Right renal pelvis (tissue), 4 donors: ENCODE data around the gene PTPRD. TPM values are rescaled to one million over a fixed set of nuclear protein-coding genes. Genes with fewer than 3 reads are reported as not detected.
A peak's percentile ranks its signal among the peaks of the same experiment; 100 is the strongest.
"Not testable (repeated sequence)": the region's sequence is repeated elsewhere in the genome, so short reads cannot be mapped to it uniquely, and the experiment has no call there.

Source experiments
- DNase-seq, 4 donors: peaks; one replicate each; pipeline ENCODE4 v3.0.0-alpha.2; 2013; ENCODE audit warnings: low read depth in 4 of 4, low spot score in 3 of 4, missing footprints in 1 of 4
- polyA plus RNA-seq, 4 donors: library from polyadenylated mRNA; unstranded; fragments of 120-200 nt; gene quantifications; one replicate each; pipeline ENCODE4 v1.2.1, GENCODE V29; 2013; ENCODE audit not compliant: insufficient read length in 4 of 4

The PTPRD gene
- polyA plus RNA-seq, 4 donors = 105 to 119 (median 108) TPM

GRCh38 chr9:9998491-9999287, 614.1 kb downstream of the PTPRD start:
- no peak for DNase-seq

GRCh38 chr9:9997585-9997984, 615.2 kb downstream of the PTPRD start:
- DNase-seq = no peak

- no peak for DNase-seq
These were observed 616.5 kb downstream of the PTPRD start for GRCh38 chr9:9996259-9996658.

- DNase-seq = no peak
These were observed 619.9 kb downstream of the PTPRD start for GRCh38 chr9:9992936-9993335.

- DNase-seq = peak in 1 of 4 donors; percentile 33
These were observed 639.7 kb downstream of the PTPRD start for GRCh38 chr9:9973062-9973461.

GRCh38 chr9:9970514-9970913, 642.3 kb downstream of the PTPRD start:
- DNase-seq = no peak

DNA sequence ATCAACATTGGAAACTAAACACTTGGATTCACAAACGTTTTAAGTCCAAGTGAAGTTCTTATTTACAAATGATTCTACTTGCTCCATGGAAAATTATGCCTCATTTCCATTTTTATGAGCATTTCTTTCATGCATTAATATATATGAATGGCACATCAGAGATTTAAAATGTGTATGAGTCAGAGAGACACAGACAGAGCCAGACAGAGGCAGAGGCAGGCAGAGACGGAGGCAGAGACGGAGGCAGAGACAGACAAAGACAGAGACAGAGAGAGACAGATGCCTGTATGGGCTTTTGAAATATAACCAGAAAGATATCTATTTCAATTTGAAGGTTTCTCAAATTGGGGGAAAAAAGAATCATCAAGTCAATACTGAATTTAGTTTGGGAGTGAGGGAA, 649.0 kb downstream of the PTPRD start:
- DNase-seq = no peak

- no peak for DNase-seq
These were observed 650.9 kb downstream of the PTPRD start for GRCh38 chr9:9961934-9962333.

DNA sequence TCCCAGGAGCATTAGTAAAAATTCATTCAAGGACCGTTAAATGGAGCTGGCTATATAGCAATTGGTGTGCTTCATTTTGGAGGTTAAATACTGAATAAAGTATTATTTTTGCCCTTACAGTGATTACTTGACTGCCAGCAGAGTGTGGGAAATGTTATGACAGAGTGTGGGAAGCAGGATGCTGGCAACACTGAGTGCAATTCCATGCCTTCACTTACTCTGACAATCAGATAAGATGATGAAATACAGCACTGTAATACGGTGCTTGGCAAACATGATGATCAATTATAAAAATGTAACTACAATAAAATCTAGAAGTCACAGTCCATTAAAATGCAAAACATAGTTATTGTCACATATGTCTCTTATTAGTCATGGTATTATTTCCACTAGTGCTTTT, 651.3 kb downstream of the PTPRD start:
- no peak for DNase-seq

DNA sequence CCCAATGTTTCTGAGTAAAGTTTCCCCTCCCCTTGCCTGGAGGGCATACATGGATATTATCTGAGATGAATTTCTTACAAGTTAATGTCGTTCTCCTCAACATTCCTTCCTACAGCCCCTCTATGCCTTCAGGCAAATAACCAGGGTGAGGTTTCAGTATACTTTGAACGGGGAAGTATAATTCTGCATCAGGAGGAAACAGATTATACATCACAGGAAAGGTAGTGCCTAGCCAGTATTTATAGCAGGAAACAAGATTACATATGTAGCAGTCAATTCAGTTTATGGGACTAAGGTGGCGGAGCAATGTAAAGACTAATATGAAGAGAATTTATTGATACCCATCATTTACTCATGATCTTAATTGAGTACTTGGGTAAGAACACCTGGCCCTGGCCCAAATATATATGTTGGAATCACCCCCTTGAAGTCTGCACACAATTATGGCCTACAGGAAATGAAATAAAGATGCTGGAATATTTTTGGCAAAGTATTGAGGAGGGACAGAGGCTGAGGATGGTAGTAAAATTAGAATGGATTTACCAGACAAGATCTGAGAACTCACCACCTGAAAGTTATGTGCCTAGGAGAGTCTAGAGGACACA, 661.1 kb downstream of the PTPRD start:
- DNase-seq = no peak

DNA sequence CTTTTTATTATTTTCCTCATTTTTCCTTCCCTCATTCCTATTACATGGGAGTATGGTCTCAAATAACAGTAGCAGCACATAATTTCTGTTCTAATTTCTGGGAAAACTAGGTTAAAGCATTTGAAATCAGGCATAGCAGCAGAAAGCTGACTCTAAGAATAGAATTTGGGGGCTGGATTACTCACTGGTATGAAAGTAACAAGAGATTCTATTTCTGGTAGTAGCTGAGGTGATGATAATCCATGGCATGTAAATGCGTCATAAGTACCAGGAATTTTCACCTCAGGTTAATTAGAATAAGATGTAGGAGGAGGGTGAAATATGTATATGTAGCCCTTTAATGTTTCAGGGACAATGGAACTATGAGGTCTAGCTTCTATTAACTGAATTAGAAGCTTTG, 662.0 kb downstream of the PTPRD start:
- no peak for DNase-seq

- DNase-seq = no peak
These were observed 662.8 kb downstream of the PTPRD start for GRCh38 chr9:9949978-9950377.

- no peak for DNase-seq
These were observed 663.4 kb downstream of the PTPRD start for GRCh38 chr9:9949368-9949767.

- no peak for DNase-seq
These were observed 666.8 kb downstream of the PTPRD start for GRCh38 chr9:9945966-9946365.

DNA sequence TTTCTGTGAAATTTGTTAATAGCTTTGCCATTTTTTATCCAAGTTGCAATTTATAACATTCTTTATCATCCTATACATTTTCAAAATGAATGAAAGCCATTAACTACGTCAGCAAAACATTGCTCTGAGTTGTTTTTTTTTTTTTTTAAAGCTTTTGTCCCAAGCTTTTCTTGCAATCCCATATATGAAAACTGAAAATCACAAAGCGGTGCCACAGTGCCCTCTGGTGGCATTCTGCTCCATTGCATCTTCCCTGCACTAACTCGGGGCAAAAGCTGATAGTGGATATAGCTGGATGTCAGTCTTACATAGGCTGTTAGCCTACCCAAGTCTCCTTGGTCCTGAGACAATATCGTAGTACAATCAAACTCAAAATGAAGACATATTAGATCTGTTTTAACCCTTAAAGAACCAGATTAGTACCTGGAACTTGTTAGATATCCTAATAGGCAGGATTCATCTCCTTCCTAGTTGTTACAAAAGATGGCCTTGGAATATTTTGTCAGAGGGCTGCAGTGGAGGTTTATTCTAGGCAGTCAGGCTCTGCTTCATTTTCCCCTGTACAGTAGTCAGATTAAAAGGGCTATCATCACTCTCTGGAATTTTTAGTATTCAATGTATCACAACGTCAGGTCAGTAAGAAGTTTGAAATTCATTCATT, 669.9 kb downstream of the PTPRD start:
- DNase-seq = peak; percentile 28 to 63 (median 50)

DNA sequence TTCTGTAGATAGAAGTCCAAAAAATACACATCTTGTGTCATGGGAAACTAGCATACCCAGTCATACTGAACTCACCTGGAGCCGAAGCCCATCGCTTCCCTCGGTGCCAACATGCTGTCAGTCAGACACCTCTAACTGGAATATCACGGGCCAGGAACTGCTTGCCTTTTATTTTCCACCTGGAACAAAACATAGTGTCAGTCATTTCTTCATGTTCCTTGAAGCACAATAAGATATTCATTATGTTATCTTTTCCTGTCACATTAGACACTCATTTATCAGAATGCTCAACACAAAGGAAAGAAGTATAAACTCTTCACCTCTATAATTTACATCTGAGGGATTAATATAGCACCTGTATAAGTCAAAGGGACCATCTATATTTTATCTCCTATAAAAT, 674.4 kb downstream of the PTPRD start:
- no peak for DNase-seq

DNA sequence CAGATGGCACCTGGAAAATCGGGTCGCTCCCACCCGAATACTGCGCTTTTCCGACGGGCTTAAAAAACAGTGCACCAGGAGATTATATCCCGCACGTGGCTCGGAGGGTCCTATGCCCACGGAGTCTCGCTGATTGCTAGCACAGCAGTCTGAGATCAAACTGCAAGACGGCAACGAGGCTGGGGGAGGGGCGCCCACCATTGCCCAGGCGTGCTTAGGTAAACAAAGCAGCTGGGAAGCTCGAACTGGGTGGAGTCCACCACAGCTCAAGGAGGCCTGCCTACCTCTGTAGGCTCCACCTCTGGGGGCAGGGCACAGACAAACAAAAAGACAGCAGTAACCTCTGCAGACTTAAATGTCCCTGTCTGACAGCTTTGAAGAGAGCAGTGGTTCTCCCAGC, 681.3 kb downstream of the PTPRD start:
- DNase-seq = not testable (repeated sequence)

- no peak for DNase-seq
These were observed 688.4 kb downstream of the PTPRD start for GRCh38 chr9:9924376-9924775.

- no peak for DNase-seq
These were observed 691.0 kb downstream of the PTPRD start for GRCh38 chr9:9921805-9922204.

DNA sequence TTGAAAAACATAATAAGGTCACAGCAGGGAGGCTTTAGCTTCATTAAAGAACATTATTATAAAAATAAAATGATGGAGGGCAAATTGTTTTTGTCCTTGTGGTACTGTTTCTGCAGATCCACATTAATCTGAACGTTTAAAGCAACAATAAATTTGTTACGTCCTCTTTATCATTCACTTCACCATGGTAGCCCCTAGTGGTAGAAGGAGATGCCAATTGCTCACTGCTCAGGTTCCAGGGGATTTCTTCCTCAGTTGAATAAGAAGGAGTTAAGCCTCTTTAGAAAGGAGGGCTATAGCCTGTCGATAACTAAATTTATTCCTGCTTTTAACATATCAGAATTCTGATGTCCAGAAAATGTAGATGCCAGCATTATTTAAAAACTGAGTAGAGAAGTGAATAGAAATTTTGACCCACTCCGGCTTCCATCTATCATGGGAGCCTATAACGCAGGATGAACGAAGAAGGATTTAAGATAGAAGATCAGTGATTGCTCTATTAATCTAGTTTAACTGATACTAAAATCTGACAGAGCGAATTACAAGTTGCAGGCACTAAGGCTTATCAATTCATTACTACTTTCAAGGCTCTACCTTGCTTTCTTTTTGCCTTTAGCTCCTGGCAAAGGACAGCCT, 692.3 kb downstream of the PTPRD start:
- no peak for DNase-seq

GRCh38 chr9:9919174-9919775, 693.5 kb downstream of the PTPRD start:
- no peak for DNase-seq
